Measurements from ENCODE around the gene GALC. TPM values are rescaled to one million over a fixed set of nuclear protein-coding genes. Genes with fewer than 3 reads are reported as not detected.
A peak's percentile ranks its signal among the peaks of the same experiment; 100 is the strongest.

Gene GALC
- polyA plus RNA-seq, 1 donor from 2014 or later, result 42.6 TPM

GRCh38 chr14:87944987-87945604 is 47.9 kb downstream of the GALC start:
- no peaks in the 10 kb centered on the region for H3K36me3 ChIP-seq (ENCODE audit: insufficient read depth, low read length)
- H3K4me2 ChIP-seq (ENCODE audit: low read length), result no peak overlapping the region
- H2AFZ ChIP-seq (ENCODE audit: low read depth, low read length), result no peak overlapping the region
- H3K4me3 ChIP-seq (ENCODE audit: low read length), result no peak overlapping the region
- no peaks in the 10 kb centered on the region for H3K9me2 ChIP-seq (ENCODE audit: insufficient read depth, low read length)
- H3K27ac ChIP-seq (ENCODE audit: low read length), result no peak overlapping the region
- TF ChIP-seq REST (IDR thresholded peaks at IDR 0.05; ENCODE audit: borderline replicate concordance) (no peak), POLR2AphosphoS5 (IDR thresholded peaks at IDR 0.05) (no peak), RAD21 (conservative IDR thresholded peaks at IDR 0.05) (peak; percentile 84), EP300 (conservative IDR thresholded peaks at IDR 0.05; ENCODE audit: poor library complexity, severe bottlenecking) (no peak), MXI1 (conservative IDR thresholded peaks at IDR 0.05; ENCODE audit: poor library complexity, severe bottlenecking) (no peak), TAF1 (IDR thresholded peaks at IDR 0.05; ENCODE audit: low read depth) (no peak), CTCF (IDR thresholded peaks at IDR 0.05; ENCODE audit: poor library complexity, severe bottlenecking) (peak; percentile 81), EZH2 (IDR thresholded peaks at IDR 0.05; ENCODE audit: borderline replicate concordance, insufficient read depth, low read length, poor library complexity, severe bottlenecking) (no peak), SMC3 (conservative IDR thresholded peaks at IDR 0.05; ENCODE audit: poor library complexity) (peak; percentile 81)
- no peaks in the 10 kb centered on the region for H3K79me2 ChIP-seq (replicated peaks; ENCODE audit: insufficient read depth, low read length)
- H3K27me3 ChIP-seq (ENCODE audit: insufficient read depth, low read depth, low read length), result no peaks in the 10 kb centered on the region
- no peaks in the 10 kb centered on the region for H3K9me3 ChIP-seq (ENCODE audit: low read length)
- H4K20me1 ChIP-seq (ENCODE audit: insufficient read depth), result no peaks in the 10 kb centered on the region
- H3F3A ChIP-seq (ENCODE audit: insufficient read depth, low read length, poor library complexity, severe bottlenecking), result no peaks in the 10 kb centered on the region
- no peak overlapping the region for H3K9ac ChIP-seq (ENCODE audit: low read length)

GRCh38 chr14:87940894-87941293 is 52.1 kb downstream of the GALC start:
- H3K9me3 ChIP-seq (ENCODE audit: low read length), result no peaks in the 10 kb centered on the region
- no peak overlapping the region for H3K4me3 ChIP-seq (ENCODE audit: low read length)
- no peaks in the 10 kb centered on the region for H3K27me3 ChIP-seq (ENCODE audit: insufficient read depth, low read depth, low read length)
- H2AFZ ChIP-seq (ENCODE audit: low read depth, low read length), result no peak overlapping the region
- TF ChIP-seq EP300 (conservative IDR thresholded peaks at IDR 0.05; ENCODE audit: poor library complexity, severe bottlenecking) (no peak), SMC3 (conservative IDR thresholded peaks at IDR 0.05; ENCODE audit: poor library complexity) (no peak), POLR2AphosphoS5 (IDR thresholded peaks at IDR 0.05) (no peak), TAF1 (IDR thresholded peaks at IDR 0.05; ENCODE audit: low read depth) (no peak), MXI1 (conservative IDR thresholded peaks at IDR 0.05; ENCODE audit: poor library complexity, severe bottlenecking) (no peak), REST (IDR thresholded peaks at IDR 0.05; ENCODE audit: borderline replicate concordance) (no peak), EZH2 (IDR thresholded peaks at IDR 0.05; ENCODE audit: borderline replicate concordance, insufficient read depth, low read length, poor library complexity, severe bottlenecking) (no peak), RAD21 (conservative IDR thresholded peaks at IDR 0.05) (no peak), CTCF (IDR thresholded peaks at IDR 0.05; ENCODE audit: poor library complexity, severe bottlenecking) (no peak)
- H3K79me2 ChIP-seq (replicated peaks; ENCODE audit: insufficient read depth, low read length), result no peaks in the 10 kb centered on the region
- no peaks in the 10 kb centered on the region for H4K20me1 ChIP-seq (ENCODE audit: insufficient read depth)
- H3F3A ChIP-seq (ENCODE audit: insufficient read depth, low read length, poor library complexity, severe bottlenecking), result no peaks in the 10 kb centered on the region
- no peak overlapping the region for H3K9ac ChIP-seq (ENCODE audit: low read length)
- H3K36me3 ChIP-seq (ENCODE audit: insufficient read depth, low read length), result no peaks in the 10 kb centered on the region
- H3K4me2 ChIP-seq (ENCODE audit: low read length), result no peak overlapping the region
- no peaks in the 10 kb centered on the region for H3K9me2 ChIP-seq (ENCODE audit: insufficient read depth, low read length)
- H3K27ac ChIP-seq (ENCODE audit: low read length), result no peak overlapping the region
